ENCODE data around the gene SELENBP1. TPM values are rescaled to one million over a fixed set of nuclear protein-coding genes. Genes with fewer than 3 reads are reported as not detected.
"Not testable (repeated sequence)": the region's sequence is repeated elsewhere in the genome, so short reads cannot be mapped to it uniquely, and the experiment has no call there.

SELENBP1 gene
- total and polyA plus RNA-seq, 2 donors: 32.9 to 82.8 TPM

- peaks cover 3% of the 10 kb centered on the region for H3K4me1 ChIP-seq (ENCODE audit: insufficient read depth)
- no peak overlapping the region for H3K27ac ChIP-seq (ENCODE audit: low read depth)
- no peaks in the 10 kb centered on the region for H3K36me3 ChIP-seq (ENCODE audit: insufficient read depth)
- no peak overlapping the region for H3K4me3 ChIP-seq (ENCODE audit: low read depth, low read length)
- DNase-seq (ENCODE audit: extremely low spot score): no peak
- 90% methylated on average over 7 of the region's 7 CpGs for WGBS
Observed at GRCh38 chr1:151369302-151369610, 3.2 kb downstream of the SELENBP1 start.

GRCh38 chr1:151368393-151369301, 3.9 kb downstream of the SELENBP1 start:
- 92% methylated on average over 20 of the region's 20 CpGs for WGBS
- H3K4me1 ChIP-seq (ENCODE audit: insufficient read depth): peaks cover 3% of the 10 kb centered on the region
- no peak for DNase-seq (ENCODE audit: extremely low spot score)
- H3K27ac ChIP-seq (ENCODE audit: low read depth): no peak overlapping the region
- H3K4me3 ChIP-seq (ENCODE audit: low read depth, low read length): no peak overlapping the region
- no peaks in the 10 kb centered on the region for H3K36me3 ChIP-seq (ENCODE audit: insufficient read depth)

GRCh38 chr1:151367658-151368392, 4.7 kb downstream of the SELENBP1 start:
- Histone ChIP-seq H3K4me1 (ENCODE audit: insufficient read depth) (peaks cover 3% of the 10 kb centered on the region), H3K4me3 (ENCODE audit: low read depth, low read length) (no peak overlapping the region), H3K27ac (ENCODE audit: low read depth) (no peak overlapping the region), H3K36me3 (ENCODE audit: insufficient read depth) (no peaks in the 10 kb centered on the region)
- no peak for DNase-seq (ENCODE audit: extremely low spot score)
- 77% methylated on average over 8 of the region's 8 CpGs for WGBS

GRCh38 chr1:151364996-151365395, 7.5 kb downstream of the SELENBP1 start:
- 89% methylated on average over 4 of the region's 4 CpGs for WGBS
- no peaks in the 10 kb centered on the region for H3K36me3 ChIP-seq (ENCODE audit: insufficient read depth)
- DNase-seq (ENCODE audit: extremely low spot score): no peak
- no peak overlapping the region for H3K27ac ChIP-seq (ENCODE audit: low read depth)
- H3K4me1 ChIP-seq (ENCODE audit: insufficient read depth): no peaks in the 10 kb centered on the region
- H3K4me3 ChIP-seq (ENCODE audit: low read depth, low read length): no peak overlapping the region

- Histone ChIP-seq H3K4me1 (ENCODE audit: insufficient read depth) (no peaks in the 10 kb centered on the region), H3K36me3 (ENCODE audit: insufficient read depth) (no peaks in the 10 kb centered on the region), H3K27ac (ENCODE audit: low read depth) (no peak overlapping the region), H3K4me3 (ENCODE audit: low read depth, low read length) (no peak overlapping the region)
- no peak for DNase-seq (ENCODE audit: extremely low spot score)
- 98% methylated on average over 3 of the region's 3 CpGs for WGBS
Observed at GRCh38 chr1:151362308-151363155, 10.0 kb downstream of the SELENBP1 start.

- Histone ChIP-seq H3K36me3 (ENCODE audit: insufficient read depth) (no peaks in the 10 kb centered on the region), H3K4me3 (ENCODE audit: low read depth, low read length) (no peak overlapping the region), H3K4me1 (ENCODE audit: insufficient read depth) (no peaks in the 10 kb centered on the region), H3K27ac (ENCODE audit: low read depth) (no peak overlapping the region)
- DNase-seq (ENCODE audit: extremely low spot score): no peak
Observed at GRCh38 chr1:151361883-151362282, 10.6 kb downstream of the SELENBP1 start.

GRCh38 chr1:151356696-151357095, 15.8 kb downstream of the SELENBP1 start:
- Histone ChIP-seq H3K4me1 (ENCODE audit: insufficient read depth) (no peaks in the 10 kb centered on the region), H3K4me3 (ENCODE audit: low read depth, low read length) (no peak overlapping the region), H3K36me3 (ENCODE audit: insufficient read depth) (no peaks in the 10 kb centered on the region), H3K27ac (ENCODE audit: low read depth) (no peak overlapping the region)
- DNase-seq (ENCODE audit: extremely low spot score): no peak
- 19% methylated on average over 2 of the region's 2 CpGs for WGBS

GRCh38 chr1:151352021-151352718, 20.3 kb downstream of the SELENBP1 start:
- H3K4me3 ChIP-seq (ENCODE audit: low read depth, low read length): no peak overlapping the region
- no peaks in the 10 kb centered on the region for H3K36me3 ChIP-seq (ENCODE audit: insufficient read depth)
- no peak for DNase-seq (ENCODE audit: extremely low spot score)
- H3K4me1 ChIP-seq (ENCODE audit: insufficient read depth): no peaks in the 10 kb centered on the region
- 90% methylated on average over 6 of the region's 6 CpGs for WGBS
- H3K27ac ChIP-seq (ENCODE audit: low read depth): no peak overlapping the region

GRCh38 chr1:151350323-151350722, 22.2 kb downstream of the SELENBP1 start:
- not testable (repeated sequence) for H3K36me3 ChIP-seq (ENCODE audit: insufficient read depth); H3K4me3 ChIP-seq (ENCODE audit: low read depth, low read length); H3K27ac ChIP-seq (ENCODE audit: low read depth); DNase-seq (ENCODE audit: extremely low spot score); H3K4me1 ChIP-seq (ENCODE audit: insufficient read depth)
- 90% methylated on average over 9 of the region's 9 CpGs for WGBS

GRCh38 chr1:151347523-151348246, 24.8 kb downstream of the SELENBP1 start:
- H3K36me3 ChIP-seq (ENCODE audit: insufficient read depth): no peaks in the 10 kb centered on the region
- H3K4me3 ChIP-seq (ENCODE audit: low read depth, low read length): peak overlapping the region; percentile 46
- H3K4me1 ChIP-seq (ENCODE audit: insufficient read depth): no peaks in the 10 kb centered on the region
- WGBS: 26% methylated on average over 12 of the region's 12 CpGs
- no peak for DNase-seq (ENCODE audit: extremely low spot score)
- H3K27ac ChIP-seq (ENCODE audit: low read depth): no peak overlapping the region

GRCh38 chr1:151346769-151347522, 25.6 kb downstream of the SELENBP1 start, which contains the start of gene RFX5:
RFX5 (minus strand) TSS chr1:151347252; CDS start chr1:151346320, 932 bp downstream.
- Histone ChIP-seq H3K4me3 (ENCODE audit: low read depth, low read length) (peak within 1 kb of the TSS; percentile 46), H3K4me1 (ENCODE audit: insufficient read depth) (no peaks in the 10 kb centered on the region), H3K27ac (ENCODE audit: low read depth) (peak within 1 kb of the TSS; percentile 46), H3K36me3 (ENCODE audit: insufficient read depth) (no peaks in the 10 kb centered on the region)
- under 1% methylated on average over 38 of the region's 38 CpGs for WGBS
- DNase-seq (ENCODE audit: extremely low spot score): peak; percentile 94

All from urinary bladder (tissue), 4 donors.